Breast epithelium (tissue), 3 donors: ENCODE results near the gene MAST4.

Experiments
- POLR2AphosphoS5 ChIP-seq, 3 donors: sonication (generic); formaldehyde crosslinking; IDR thresholded peaks; one replicate each; pipeline ENCODE4 v1.6.1; 2017; ENCODE audit warnings: antibody characterized with exemption in 3 of 3
- TF ChIP-seq, protein P1 (sequence below), 3 donors: fragments of 450-650 bp; IDR thresholded peaks; one replicate each; pipeline ENCODE4 v1.5.1; 2016 to 2017; ENCODE audit warnings: antibody characterized with exemption in 3 of 3, mild to moderate bottlenecking in 3 of 3, moderate library complexity in 3 of 3

GRCh38 chr5:67026278-67026677 is 430.1 kb downstream of the MAST4 start:
- no peak for TF ChIP-seq POLR2AphosphoS5 (IDR thresholded peaks at IDR 0.05)
- TF ChIP-seq, protein P1, sequence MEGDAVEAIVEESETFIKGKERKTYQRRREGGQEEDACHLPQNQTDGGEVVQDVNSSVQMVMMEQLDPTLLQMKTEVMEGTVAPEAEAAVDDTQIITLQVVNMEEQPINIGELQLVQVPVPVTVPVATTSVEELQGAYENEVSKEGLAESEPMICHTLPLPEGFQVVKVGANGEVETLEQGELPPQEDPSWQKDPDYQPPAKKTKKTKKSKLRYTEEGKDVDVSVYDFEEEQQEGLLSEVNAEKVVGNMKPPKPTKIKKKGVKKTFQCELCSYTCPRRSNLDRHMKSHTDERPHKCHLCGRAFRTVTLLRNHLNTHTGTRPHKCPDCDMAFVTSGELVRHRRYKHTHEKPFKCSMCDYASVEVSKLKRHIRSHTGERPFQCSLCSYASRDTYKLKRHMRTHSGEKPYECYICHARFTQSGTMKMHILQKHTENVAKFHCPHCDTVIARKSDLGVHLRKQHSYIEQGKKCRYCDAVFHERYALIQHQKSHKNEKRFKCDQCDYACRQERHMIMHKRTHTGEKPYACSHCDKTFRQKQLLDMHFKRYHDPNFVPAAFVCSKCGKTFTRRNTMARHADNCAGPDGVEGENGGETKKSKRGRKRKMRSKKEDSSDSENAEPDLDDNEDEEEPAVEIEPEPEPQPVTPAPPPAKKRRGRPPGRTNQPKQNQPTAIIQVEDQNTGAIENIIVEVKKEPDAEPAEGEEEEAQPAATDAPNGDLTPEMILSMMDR (IDR thresholded peaks at IDR 0.05): no peak
